Activated effector memory CD4-positive, alpha-beta T cell treated with Interleukin-2 at 50 U/mL for 16 hours (primary cell): ENCODE measurements around the gene JAKMIP1.

Experiments used
- DNase-seq: peaks from one replicate; pipeline ENCODE4 v3.0.0-alpha.2; 2020

JAKMIP1 gene

DNA sequence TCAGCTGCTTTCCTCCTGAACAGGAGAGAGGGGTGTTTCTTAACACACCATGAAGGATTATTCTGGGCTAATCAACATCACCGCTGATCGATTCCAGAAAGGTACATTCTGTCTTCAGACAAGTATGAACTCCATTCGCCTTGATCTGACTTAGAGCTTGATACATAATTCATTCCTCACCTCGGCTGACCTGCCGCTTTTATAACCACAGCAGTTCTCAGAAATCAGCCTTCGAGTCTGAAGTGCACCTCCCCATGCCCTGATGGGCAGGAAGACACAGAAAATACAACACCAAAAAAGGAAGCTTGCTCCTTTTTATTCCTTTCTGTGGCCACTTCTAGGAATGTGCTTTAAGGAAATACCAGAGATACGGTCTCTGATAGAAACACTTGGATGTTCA lies 85.7 kb downstream of the JAKMIP1 start:
- DNase-seq = no peak

DNA sequence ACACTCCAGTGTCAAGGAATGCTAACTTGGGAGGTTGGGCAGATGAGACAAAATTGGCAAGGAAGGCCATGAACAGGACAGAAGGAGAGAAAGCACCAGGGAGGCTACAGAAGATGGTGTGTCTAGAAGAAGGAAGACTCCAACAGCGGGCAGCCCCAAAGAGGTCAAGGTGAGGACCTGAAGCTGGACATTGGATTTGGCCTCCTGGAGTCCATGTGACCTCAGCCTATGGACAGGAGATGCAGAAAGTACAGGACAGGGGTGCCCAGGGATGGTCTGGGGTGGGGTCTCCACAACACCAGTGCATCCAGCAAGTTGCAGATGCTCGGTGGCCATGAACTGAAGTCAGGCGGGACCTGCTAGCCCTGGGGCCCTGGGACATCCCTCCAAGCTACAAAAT lies 86.2 kb downstream of the JAKMIP1 start:
- no peak for DNase-seq

DNA sequence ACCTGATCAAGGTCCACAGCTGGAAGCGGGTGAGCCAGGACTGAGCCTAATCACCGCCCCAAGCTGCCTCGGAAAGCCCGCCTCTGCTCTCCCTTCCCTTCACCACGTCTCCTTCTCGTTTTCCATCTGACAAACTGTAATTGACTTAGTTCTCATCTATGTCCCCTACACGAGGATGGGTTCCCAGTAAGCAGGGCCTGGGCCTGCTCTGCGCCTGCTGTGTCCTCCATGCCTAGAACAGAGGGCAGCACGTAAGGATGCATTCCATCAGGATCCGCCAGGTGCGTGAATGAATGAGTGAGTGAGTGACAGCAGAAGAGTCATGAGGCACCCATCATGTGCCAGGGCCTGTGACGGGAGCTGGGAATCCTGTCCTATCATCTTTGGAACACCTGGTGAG lies 86.7 kb downstream of the JAKMIP1 start:
- DNase-seq = no peak

DNA sequence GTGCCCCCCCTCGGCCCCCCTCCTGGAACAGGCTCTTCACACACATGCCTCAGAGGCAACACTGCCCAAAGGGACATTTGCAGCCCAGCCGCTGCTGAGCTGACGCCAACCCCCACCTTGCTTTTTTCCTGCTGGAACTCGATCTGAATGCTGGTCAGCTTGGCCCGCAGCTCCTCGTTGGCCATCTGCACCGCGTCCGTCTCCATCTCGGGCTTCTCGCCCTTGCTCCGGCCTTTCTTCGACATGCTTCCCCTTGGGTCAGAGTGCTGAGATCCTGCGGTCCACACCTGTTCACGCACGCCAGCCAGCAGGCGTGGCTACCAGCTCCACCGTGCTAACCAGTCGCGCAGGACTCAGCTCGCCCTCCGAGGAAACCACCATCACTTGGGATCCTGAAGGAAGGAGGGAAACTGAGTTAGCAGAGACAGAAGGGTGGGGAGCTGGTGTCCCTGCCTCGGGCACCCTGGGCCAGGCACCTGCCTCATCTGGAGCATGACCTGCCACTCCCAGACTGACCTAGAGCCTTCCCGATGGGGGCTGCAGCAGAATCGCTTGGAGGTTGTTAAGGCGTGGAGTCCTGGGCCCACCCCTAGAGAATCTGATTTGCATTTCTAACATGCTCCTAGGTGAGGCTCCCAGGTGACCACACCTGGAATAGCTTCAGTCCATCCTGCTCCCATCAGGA lies 87.6 kb downstream of the JAKMIP1 start:
- DNase-seq = no peak

DNA sequence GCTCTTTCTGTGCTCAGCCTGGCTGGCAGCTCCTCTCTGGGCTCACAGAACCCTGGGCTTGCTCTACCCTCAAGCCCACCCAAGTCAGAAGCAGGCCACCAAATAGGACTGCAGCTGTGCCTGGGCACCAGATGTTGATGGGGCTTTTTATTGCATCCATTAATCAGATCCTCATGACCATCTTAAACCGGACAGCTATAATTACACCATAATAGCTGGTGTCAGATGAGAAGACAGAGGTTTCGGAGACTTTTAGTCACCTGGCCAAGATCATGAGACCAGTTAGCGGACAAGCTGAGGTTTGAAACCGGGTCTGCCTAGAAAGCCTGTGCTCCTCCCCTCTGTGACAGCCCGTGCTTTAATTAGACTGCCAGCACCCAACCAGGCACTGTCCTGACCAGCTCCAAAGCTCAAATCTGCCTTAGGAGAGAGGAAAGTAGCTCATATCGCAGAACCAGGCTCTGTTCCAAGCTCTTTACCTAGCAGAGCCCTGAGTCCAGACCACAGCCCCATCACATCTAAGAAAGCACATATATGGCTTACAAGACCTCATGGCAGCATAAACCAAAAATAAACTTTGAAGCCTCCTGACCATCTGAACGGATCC lies 88.9 kb downstream of the JAKMIP1 start:
- no peak for DNase-seq

DNA sequence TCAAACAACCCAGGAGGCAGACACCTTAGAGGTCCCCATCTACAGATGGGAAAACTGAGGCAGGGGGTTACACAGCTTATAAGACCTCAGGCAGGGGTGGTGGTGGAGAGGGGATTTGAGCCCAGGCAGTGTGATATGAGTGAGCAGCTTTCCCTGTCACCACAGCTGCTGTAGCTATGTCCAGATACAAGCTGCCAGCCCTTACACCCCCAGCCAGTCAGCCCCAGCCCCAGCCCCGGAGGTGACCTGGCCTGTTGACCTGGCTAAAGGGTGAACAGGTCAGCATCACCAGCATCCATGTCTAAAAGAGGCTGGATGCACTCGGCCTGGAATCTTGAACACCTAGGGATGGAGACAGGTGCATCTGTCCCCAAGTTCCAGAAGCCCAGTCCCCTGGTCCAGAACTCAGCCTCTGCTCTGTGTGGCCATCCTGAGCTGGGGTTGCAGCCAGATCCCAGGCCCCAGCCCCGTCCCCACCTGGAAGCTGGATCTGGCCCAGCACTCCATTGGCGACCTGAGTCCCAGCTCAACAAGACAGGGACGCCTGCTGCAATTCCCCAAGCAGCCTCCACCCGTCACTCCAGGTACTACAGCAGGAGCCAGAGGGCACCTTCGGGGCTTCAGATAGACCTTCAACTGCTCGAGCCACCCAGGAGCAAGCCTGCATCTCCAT lies 89.5 kb downstream of the JAKMIP1 start:
- no peak for DNase-seq

DNA sequence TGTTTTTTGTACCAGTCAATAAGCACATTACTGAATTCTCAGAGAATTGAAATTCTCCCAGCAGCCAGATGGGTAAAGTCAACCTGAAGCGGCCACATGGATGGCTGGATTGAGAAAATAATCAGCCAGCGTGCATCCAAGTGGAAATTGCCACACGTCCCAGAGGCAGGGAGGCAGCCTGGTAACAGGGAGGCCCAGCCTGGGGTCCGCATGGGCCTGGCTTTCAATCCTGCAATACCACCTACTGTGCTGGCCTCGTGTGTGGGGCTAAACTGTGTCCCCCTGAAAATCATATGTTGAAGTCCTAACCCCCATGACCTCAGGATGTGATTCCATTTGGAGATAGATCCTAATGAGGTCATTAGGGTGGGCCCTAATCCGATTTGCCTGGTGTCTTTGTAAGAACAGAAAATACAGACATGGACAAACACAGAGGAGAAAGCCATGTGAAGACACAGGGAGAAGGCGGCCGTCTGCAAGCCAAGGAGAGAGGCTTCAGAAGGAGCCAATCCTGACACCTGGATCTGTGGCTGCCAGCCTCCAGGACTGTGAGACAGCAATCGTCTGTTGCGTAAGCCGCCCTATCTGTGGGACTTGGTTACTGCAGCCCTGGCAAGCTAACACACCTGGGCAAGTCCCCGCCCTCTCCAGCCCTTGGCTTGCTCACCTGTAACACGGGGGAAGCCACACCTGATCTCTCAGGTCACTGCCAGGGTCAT lies 90.3 kb downstream of the JAKMIP1 start:
- DNase-seq = no peak

DNA sequence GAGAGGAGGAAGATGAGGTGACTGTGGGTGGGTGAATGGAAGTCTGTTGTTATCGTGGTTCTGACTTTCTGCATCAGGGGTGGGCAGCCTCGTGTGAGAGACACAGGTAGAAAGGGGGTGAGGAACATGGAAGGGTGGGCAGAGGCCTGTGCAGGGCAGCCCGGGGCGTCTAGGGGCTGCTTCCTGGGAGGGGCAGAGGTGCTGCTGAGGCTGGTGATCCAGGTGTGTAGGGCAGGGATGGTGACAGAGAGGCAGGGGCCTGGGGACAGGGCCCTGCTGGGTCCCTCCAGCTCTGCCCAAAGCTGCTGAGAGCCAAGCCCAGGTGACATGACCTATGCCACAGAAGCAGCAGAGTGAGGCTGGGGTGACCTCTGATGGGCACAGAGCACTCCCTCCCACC lies 92.5 kb downstream of the JAKMIP1 start:
- DNase-seq = no peak

DNA sequence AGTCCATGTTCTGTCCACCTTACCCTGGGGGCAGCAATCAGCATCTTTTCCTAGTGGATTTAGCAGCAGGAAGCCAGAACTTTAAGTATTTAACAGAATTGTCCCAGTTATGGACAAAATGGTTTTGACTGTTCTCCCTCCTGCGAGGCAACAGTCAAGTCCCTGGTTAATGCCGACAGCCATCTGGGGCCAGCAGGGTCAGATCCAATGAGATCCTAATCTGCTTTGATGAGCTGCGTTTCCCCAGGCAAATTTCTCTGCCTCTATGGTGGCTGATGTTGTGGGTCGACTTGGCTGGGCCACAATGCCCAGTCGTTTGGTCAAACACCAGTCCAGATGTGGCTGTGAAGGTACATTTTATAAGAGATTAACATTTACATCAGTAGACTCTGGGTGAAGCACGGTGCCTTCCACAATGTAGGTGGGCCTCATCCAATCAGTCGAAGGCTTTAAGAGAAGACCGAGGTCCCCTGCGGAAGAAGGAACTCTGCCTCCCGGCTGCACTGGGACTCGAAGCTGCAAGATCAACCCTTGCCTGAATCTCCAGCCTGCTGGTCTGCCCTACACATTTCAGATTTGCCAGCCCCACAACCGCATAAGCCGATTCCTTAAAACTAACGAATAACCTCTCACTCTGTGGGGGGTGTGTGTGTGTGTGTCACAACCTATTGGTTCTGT lies 93.1 kb downstream of the JAKMIP1 start:
- no peak for DNase-seq

DNA sequence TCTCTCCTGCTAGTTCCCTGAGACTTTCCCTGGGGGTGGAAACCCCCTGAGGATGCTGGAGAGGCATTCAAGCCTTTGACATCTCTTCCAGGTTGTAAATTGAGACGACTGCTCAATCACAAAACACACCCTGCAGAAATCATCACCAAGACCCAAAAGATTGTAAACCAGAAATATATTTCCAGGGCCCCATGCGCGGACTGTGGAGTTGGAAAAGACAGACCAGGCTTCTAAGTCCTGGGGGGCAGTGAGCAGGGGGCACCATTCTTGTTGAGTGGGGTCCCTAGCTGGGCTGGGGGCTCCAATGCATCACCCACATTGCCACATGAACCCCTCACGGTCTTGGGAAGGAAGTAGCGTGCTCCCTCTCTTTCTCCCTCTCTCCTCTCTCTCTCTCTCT lies 94.2 kb downstream of the JAKMIP1 start:
- DNase-seq = no peak

DNA sequence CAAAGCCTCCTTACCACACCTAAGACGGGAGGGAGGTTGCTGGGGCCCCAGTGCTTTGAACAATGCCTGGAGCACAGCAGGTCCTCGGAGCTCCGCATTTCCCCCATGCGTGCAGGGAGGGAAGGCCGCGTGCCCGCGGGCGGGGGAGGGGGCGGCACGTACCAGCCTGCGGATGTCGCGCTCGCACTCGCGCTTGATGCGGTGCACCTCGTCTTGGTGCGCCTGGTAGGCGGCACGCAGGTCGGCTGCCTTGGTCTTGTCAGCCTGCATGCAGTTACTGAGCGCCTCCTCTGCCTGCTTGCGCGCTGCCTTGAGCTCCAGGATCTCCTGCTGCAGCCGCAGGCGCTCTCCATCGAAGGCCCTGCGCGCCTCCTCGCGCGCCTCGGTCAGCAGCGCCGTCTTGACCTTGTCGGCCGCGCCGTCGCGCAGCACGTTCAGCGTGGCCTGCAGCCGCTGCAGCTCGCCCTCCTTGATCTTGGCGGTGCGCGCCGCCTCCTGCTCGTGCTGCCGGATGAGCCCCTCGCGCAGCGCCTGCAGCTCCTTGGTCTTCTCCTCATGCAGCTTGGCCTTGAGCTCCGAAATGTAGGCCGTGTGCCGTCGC lies 94.9 kb downstream of the JAKMIP1 start:
- no peak for DNase-seq

DNA sequence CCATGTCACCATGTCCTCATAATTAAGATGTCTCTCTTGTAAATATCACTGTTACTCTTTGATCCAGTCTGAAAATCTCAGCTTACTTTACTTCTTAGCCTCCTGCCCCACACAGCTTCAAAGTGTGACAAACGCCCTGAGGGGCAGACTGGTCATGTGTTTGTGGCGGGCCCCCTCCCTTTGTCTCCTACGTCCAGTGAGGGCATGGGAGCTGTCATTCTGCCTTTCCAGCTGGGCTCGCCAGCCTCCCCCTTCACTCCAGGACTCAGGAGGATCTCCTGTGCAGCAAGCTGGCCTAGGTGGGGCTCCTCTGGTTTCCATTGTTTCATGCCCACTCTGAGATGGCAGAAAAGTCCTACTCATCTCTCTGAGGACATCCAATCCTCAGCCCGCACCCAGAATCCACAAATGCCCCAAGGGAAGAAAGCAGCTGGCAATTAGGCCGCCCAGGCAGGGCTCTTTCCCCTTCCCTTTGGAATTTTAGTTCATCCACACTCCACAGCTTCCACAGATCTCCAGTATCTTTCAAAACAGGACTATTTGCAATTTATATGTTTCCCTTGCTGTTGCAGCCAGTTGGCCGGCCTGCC lies 95.7 kb downstream of the JAKMIP1 start:
- no peak for DNase-seq

DNA sequence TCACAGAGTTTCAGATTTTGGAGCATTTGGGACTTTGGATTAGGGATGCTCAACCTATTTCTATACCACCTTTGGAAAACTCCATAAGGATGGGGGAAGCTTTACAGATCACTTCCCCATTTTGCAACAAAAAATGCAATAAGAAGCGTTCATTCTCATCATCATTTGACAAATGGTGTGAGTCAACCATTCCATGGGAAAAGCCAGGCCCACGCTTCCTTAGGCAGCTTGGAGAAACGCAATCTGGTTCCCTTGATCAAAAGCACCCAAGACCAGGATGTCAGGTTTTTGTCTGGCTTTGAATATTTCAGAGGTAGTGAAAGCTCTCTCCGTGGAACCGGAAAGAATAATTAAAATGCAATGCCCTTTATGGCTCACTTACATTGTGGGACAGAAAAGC lies 102.8 kb downstream of the JAKMIP1 start:
- no peak for DNase-seq

DNA sequence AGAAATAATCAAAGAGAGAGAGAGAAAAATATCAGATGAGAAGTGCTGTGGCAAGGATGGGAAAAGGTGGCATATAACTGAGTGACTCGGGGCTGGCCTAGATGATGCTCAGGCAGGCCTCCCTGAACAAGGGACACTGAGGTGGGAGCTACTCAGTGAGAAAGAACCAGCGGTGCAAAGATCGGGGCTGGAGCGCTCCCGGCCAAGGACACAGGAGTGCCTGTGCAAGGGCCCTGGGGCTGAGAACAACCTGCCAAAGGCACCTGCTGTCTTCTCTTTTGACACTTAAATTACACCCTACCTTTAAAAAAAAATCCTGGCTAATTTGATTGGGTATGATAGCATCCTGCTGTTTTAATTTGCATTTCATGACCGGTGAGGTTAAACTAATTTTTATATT lies 104.5 kb downstream of the JAKMIP1 start:
- DNase-seq = no peak

DNA sequence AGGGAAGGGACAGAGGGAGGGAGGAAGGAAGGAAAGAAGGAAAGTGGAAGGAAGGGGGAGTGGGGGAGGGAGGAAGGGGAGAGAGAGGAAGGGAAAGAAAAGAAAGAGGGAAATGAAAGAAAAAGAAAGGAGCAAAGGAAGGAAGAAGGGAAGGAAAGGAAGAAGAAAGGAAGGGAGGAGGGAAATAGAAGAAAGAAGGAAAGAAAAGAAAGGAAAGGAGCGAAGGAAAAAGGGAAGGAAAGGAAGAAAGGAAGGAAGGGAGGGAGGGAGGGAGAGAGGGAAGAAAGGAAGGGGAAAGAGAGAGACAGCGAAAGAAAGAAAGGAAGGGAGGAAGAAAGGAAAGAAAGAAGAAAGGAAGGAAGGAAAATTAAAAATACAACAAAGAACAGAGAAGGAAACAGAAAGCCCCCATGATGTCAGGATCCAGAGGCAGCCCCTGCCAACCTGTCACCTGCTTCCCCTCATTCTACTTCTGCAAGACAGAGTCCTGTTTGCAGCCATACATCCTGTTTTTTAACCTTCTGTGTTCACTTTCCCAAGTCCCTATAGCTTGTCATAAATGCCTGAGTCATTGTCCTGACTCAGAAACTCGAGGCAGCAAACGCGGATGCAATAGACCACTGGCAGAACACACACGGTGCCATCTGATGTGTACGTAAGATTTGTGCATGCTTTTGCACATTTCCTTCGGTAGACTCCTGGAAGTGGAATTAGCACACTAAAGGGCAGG lies 105.2 kb downstream of the JAKMIP1 start:
- no peak for DNase-seq

DNA sequence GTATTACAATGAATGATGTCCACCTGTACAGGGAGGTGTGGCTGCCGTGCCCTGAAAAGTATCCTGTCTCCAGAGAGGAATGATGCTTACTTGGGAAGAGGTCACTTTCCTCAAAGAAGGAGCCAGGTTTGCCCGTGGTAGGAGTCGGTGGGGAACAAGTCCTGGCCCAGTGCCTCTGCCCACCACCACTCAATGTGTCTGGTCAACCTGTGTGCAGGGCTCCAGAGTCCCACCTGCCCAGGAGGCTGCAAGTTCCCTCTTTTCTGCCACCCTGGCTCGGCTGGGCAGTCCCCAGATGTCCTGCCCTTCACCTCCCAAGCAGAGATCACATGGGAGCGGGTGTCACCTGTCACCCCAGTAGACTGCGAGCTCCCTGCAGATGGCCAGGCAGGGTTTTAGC lies 106.7 kb downstream of the JAKMIP1 start:
- no peak for DNase-seq

DNA sequence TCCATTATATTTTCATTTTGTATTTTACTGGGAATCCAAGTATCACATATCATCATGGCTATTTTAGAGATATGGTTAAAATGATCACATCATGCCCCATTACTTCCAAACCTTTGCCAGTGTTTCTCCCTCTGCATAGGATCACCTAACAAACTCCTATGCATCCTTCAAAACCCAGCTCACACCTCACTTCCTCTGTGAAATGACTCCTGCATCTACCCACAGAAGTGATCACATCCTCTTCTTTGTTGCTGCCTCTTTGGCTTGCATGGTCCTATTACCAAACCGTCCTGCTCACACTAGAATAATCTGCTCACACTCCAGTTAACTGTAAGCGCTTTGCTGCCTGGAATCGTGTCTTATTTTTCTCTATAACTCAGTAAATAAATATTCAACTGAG lies 107.4 kb downstream of the JAKMIP1 start:
- DNase-seq = no peak

DNA sequence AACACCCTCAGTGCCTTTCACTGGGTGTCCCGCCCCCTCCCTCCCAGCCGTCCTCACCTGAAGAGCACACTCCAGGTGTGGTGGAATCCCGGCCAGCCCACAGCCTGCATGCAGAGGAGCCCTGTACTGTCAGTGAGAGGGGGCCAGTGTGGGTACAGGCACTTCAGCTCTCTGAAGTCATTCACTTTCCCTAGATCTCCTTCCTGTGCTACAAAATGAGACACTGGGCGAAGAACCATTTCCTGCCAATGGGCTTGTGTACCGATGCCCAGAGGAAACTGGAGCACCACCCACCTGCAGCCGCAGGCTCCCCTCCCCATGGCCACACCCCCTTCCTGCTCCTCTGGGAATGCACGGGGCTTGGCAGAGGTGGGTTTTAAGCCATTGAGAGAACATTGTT lies 108.2 kb downstream of the JAKMIP1 start:
- no peak for DNase-seq

DNA sequence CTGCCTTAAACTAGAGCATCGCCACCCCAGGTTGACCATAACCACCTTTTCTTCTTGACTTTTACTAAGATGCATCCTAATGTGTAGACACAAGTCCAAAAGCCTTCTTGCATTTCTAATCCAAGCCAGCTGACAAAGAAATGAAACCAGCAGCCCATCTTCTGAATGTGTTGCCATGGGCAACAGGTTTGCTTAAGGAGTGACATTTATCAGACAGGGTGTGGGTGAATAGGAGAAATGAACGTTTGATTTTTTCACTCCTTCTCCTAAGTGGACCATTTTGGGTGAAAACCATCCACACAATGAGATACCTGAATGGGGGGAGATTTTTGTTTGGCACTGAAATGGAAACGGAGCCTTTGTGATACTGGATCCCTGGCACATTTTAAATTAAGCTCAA lies 109.4 kb downstream of the JAKMIP1 start:
- no peak for DNase-seq

DNA sequence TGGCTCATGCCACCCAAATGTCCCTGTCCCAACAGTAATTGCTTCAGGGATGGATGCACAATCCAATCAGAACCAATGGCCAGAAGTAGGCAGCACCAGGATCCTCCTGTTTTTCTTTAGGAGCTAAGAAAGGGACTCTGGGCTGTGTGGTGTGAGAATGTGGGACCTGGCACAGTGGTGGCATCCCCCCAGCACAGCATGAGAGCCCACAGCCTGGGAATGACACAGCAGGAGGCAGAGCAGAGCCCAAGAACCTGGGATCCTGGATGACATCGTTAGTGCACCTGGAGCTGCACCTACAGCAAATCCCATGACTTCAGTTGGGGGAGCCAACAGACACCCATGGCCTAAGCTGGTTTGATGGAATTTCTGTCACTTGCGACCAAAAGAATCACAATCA lies 111.4 kb downstream of the JAKMIP1 start:
- DNase-seq = no peak

DNA sequence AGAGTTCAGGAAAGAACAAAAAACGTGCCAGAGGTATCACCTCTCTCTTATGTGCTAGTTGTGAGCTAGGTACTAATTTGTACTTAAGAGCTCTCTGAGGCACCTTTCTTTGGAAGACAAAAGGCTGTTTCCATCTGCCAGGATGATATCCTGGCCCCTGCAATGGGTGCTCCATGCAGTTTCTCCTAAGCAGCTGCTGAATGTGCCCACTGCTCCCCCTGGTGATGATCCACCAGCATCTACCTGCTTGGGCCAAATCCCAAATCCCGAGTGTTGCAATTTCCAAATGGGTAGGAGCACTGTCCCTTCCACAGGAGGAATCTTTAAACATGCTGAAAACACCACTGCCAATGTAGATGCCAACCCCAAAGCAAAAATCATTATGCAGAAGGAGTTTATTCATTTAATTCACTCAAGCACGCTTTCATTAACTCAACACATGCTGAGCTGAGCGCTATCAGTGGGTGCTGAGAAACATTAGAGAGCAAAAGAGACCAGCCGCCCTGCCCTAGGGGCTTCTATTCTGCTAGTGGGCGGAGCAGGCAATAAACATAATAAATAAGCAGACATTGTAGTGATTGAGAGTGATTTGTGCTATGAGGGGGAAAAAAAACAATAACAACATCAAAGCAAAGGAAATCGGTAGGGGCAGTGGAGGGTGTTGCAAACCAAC lies 112.5 kb downstream of the JAKMIP1 start:
- no peak for DNase-seq
